ENCODE results near the gene MRPL23.

Gene MRPL23

GRCh38 chr11:1946812-1947484 is at the start of gene MRPL23:
Gene MRPL23 (plus strand): TSS chr11:1947332. CDS start chr11:1947363, 31 bp downstream.
- no peak for DNase-seq (ENCODE audit: extremely low read depth in 1 of 2, low read depth in 1 of 2)

GRCh38 chr11:1899090-1899489 is 48.0 kb upstream of the MRPL23 start:
- DNase-seq (ENCODE audit: extremely low read depth in 1 of 2, low read depth in 1 of 2), result no peak

GRCh38 chr11:1899686-1900085 is 47.4 kb upstream of the MRPL23 start:
- no peak for DNase-seq (ENCODE audit: extremely low read depth in 1 of 2, low read depth in 1 of 2)

GRCh38 chr11:1906181-1906580 is 41.0 kb upstream of the MRPL23 start:
- DNase-seq (ENCODE audit: extremely low read depth in 1 of 2, low read depth in 1 of 2), result no peak

- DNase-seq (ENCODE audit: extremely low read depth in 1 of 2, low read depth in 1 of 2), result no peak
Observed at GRCh38 chr11:1906611-1907423, 40.3 kb upstream of the MRPL23 start.

GRCh38 chr11:1908618-1909017 is 38.5 kb upstream of the MRPL23 start:
- no peak for DNase-seq (ENCODE audit: extremely low read depth in 1 of 2, low read depth in 1 of 2)

GRCh38 chr11:1909524-1909923 is 37.6 kb upstream of the MRPL23 start:
- no peak for DNase-seq (ENCODE audit: extremely low read depth in 1 of 2, low read depth in 1 of 2)

- DNase-seq (ENCODE audit: extremely low read depth in 1 of 2, low read depth in 1 of 2), result no peak
Observed at GRCh38 chr11:1912289-1912878, 34.7 kb upstream of the MRPL23 start.

- DNase-seq (ENCODE audit: extremely low read depth in 1 of 2, low read depth in 1 of 2), result no peak
Observed at GRCh38 chr11:1913271-1914060, 33.7 kb upstream of the MRPL23 start.

- no peak for DNase-seq (ENCODE audit: extremely low read depth in 1 of 2, low read depth in 1 of 2)
Observed at GRCh38 chr11:1915795-1916131, 31.4 kb upstream of the MRPL23 start.

GRCh38 chr11:1916132-1916985 is 30.8 kb upstream of the MRPL23 start:
- DNase-seq (ENCODE audit: extremely low read depth in 1 of 2, low read depth in 1 of 2), result peak in 1 of 2 donors; percentile 8

- no peak for DNase-seq (ENCODE audit: extremely low read depth in 1 of 2, low read depth in 1 of 2)
Observed at GRCh38 chr11:1916986-1917522, 30.1 kb upstream of the MRPL23 start.

GRCh38 chr11:1917523-1918435 is 29.4 kb upstream of the MRPL23 start:
- no peak for DNase-seq (ENCODE audit: extremely low read depth in 1 of 2, low read depth in 1 of 2)

- DNase-seq (ENCODE audit: extremely low read depth in 1 of 2, low read depth in 1 of 2), result no peak
Observed at GRCh38 chr11:1918436-1919315, 28.5 kb upstream of the MRPL23 start.

GRCh38 chr11:1919391-1920127 is 27.6 kb upstream of the MRPL23 start, which contains the start of gene TNNT3:
Gene TNNT3 (plus strand): TSS chr11:1919703. CDS start chr11:1922875, 3,172 bp downstream.
- DNase-seq (ENCODE audit: extremely low read depth in 1 of 2, low read depth in 1 of 2), result no peak

- DNase-seq (ENCODE audit: extremely low read depth in 1 of 2, low read depth in 1 of 2), result no peak
Observed at GRCh38 chr11:1920128-1920908, 26.8 kb upstream of the MRPL23 start.
